HG03045 (cell line): ENCODE measurements around the gene MAPK8IP3.
"Not testable (repeated sequence)": the region's sequence is repeated elsewhere in the genome, so short reads cannot be mapped to it uniquely, and the experiment has no call there.

ENCODE experiments used
- ATAC-seq: cut with Tn5 transposase; IDR thresholded peaks from one replicate; pipeline ENCODE4 v1.9.1; 2021; ENCODE audit warnings: mild to moderate bottlenecking, moderate library complexity; ENCODE audit not compliant: unreplicated experiment

Gene MAPK8IP3

DNA sequence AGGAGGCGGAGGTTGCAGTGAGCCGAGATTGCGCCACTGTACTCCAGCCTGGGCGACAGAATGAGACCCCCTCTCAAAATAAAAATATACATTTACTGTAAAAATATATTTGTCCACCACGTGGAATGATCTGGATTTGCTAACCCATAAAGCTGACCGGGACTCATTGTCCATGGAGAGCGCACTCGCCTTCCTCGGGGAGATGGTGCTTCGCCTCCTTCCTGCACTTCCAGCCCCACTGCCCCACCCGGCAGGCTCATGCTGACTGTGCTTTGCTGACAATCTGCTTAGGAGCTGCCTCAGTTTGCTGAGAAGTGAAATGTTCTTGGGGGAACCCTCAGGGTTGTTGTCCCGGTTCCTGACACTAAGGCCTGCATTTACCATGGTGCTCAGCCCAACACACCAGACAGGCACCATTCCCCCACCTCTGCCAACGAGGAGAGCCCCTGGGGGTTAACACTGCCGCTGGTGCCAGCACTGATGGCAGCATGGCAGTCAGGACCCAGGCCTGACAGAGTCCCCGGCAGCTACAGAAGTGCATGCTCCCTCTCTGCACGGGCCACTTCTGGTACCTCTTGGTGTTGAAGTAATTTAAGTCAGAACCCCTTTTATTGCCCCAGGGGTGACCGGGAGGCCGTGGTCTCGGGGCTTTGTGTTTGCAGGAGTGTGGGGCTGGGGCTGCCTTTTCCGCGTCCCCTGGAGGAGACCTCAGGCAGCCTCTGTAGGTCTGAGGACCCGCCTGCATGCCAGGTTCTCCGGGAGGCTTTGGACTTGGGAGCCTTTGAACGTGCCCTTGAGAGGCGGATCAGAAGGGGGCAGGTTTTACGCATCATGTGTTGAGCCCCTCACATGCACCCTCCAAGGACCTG is 79.2 kb downstream of the MAPK8IP3 start:
- ATAC-seq = no peak

DNA sequence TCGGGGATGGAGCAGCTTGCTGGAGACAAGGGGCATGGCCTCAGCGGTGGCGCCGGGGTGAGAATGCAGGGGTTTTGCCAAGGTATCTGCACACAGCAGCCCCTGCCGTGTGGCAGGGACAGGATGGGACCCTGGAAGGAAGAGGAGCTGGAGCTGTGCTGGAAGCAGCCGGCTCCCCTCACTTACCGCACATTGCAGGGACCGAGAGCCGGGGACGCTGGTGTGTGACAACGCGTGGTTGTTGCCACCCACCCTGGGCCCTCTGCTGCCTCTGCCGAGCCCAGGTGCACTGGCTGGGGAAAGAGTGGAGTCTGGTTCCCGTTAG is 79.8 kb downstream of the MAPK8IP3 start:
- no peak for ATAC-seq

- ATAC-seq = no peak
Measured at GRCh38 chr16:1786242-1787055, 80.5 kb downstream of the MAPK8IP3 start.

GRCh38 chr16:1787056-1787321 is 81.0 kb downstream of the MAPK8IP3 start:
- ATAC-seq = no peak

DNA sequence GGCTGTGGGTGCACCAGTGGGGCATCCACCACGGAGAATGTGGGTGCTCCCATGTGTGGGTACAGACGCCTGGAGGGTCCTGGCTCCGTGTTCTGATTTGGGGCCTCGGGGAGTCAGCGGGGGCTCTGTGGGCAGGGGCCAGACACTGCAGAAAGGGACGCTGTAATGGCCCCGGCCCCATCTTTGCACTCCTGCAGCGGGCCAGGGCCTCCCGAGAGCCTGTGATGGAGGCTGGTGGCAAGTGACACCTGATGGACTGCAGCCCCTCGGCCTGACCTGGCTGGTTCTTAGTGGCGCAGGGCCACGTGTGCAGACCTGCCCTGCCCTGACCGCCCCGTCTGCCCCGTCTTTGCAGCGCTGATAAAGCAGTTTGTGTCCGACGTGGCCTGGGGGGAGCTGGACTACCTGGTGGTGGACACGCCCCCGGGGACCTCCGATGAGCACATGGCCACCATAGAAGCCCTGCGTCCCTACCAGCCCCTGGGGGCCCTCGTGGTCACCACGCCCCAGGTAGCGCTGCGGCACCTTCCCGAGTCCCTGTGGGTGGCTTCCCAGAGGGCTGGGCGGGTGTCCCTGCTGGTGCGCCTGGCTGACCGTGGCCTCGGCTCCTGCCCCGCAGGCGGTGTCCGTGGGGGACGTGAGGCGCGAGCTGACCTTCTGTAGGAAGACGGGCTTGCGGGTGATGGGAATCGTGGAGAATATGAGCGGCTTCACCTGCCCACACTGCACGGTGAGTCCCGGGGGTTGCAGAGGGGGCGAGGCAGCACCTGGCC is 81.5 kb downstream of the MAPK8IP3 start:
- ATAC-seq = no peak

DNA sequence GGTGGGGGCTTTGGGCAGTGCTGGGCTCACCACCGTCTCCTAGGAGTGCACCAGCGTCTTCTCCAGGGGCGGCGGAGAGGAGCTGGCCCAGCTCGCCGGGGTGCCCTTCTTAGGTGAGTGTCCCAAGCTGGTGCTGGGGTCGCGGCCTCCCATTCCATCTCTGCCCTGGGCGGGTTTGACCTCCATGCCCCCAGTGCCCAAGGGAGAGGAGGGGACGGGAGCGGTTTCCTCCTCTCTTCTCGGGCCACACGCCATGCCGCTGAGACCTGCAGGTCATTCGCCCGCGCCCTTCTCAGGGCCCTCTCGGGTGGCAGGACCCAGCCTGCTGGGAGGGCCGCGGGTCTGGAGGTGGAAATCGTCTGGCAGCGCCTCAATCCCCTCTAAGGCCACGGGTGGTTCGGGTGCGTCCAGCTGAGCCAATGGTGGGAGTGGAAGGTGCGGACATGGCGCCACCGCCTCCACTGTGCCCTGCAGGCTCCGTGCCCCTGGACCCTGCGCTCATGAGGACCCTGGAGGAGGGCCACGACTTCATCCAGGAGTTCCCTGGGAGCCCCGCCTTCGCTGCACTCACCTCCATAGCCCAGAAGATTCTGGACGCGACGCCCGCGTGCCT is 82.2 kb downstream of the MAPK8IP3 start:
- no peak for ATAC-seq

DNA sequence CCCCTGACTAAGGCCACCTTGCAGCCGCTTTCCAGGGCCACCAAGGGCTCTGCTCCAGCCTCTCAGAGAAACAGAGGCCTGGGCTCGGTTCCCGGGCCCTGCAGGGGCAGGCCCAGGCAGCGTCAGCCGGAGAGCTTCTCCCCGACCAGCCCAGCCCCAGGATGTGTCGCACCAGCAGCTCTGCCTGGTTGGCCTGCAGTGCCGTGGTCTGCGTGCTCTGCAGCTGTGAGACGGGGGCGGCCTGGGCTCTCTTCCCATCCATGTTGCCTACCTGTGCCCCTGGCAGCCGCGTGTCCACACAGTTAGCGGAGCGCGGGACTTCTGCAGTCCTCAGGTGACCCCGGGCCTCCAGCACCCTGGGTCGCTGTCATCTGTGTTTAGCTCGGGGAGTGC is 82.7 kb downstream of the MAPK8IP3 start:
- ATAC-seq = no peak

DNA sequence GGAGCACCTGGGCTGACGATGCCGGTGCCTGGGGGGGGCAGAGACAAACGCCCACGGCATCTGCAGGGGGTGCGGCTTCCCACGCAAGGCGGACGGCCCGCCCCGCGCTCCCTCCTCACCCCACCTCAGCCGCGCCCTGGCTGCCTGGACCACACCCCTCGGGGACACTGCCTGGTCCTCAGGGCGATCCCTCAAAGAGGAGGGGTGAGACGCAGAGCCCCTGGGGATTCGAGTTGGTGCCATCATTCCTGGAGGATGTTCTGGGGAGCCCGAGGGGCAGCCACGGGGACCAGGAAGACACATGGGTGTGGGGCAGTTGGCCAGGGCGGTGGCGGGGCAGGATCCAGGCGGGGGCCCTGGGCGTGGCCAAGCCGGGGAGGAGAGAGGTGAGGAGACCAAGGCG is 83.6 kb downstream of the MAPK8IP3 start:
- ATAC-seq = no peak

GRCh38 chr16:1790261-1790610 is 84.2 kb downstream of the MAPK8IP3 start:
- ATAC-seq = no peak

DNA sequence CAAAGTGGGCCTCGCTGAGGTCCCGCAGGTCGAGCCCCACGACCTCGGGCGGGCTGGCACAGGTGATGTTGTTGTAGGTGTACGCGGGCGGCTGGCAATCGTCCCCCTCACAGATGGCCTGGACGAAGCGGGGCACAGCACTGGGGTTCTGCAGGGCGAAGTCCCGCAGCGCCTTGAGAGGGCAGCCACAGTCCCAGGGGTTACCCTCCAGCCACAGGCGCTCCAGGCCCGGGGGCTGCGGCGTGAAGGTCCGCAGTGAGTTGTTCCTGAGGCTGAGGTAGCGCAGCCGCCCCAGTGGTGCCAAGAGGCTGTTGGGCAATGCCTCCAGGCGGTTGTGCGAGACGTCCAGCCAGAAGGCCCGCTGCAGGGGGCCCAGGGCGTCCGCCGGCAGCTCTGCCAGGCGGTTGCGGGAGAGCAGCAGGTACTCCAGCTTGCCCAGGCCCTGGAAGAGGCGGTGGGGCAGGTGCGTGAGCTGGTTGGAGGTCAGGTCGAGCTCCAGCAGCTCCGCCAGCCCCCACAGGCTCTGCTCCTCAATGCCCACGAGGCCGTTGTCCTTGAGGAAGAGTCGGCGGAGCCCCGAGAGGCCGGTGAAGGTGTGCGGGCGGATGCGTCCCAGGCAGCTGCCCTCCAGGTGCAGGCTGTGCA is 84.7 kb downstream of the MAPK8IP3 start:
- no peak for ATAC-seq

- no peak for ATAC-seq
Measured at GRCh38 chr16:1791256-1791942, 85.4 kb downstream of the MAPK8IP3 start.

- ATAC-seq = no peak
Measured at GRCh38 chr16:1791943-1792812, 86.2 kb downstream of the MAPK8IP3 start.

- ATAC-seq = no peak
Measured at GRCh38 chr16:1792836-1793577, 87.0 kb downstream of the MAPK8IP3 start.

- ATAC-seq = no peak
Measured at GRCh38 chr16:1793578-1794220, 87.7 kb downstream of the MAPK8IP3 start, which contains the start of gene IGFALS. IGFALS (minus strand) TSS chr16:1793705; CDS start chr16:1793652, 53 bp downstream.

- no peak for ATAC-seq
Measured at GRCh38 chr16:1794221-1794871, 88.4 kb downstream of the MAPK8IP3 start.

- no peak for ATAC-seq
Measured at GRCh38 chr16:1794908-1795666, 89.1 kb downstream of the MAPK8IP3 start.

DNA sequence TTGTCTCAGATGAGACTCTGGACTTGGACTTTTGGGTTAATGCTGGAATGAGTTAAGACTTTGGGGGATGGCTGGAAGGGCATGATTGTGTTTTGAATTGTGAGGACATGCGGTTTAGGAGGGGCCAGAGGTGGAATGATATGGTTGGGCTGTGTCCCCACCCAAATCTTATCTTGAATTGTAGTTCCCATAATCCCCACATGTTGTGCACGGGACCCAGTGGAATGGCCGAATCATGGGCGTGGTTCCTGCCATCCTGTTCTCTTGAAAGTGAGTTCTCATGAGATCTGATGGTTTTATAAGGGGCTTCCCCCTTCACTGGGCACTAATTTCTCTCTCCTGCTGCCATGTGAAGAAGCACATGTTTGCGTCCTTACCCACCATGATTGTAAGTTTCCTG is 93.3 kb downstream of the MAPK8IP3 start:
- ATAC-seq = not testable (repeated sequence)
